IPS-15b (cell line): ENCODE measurements around the gene RASL12.

ENCODE experiments used
- H3K27me3 ChIP-seq: one replicate; pipeline ENCODE4 v1.6.1; 2013; ENCODE audit warnings: low read length; ENCODE audit not compliant: control insufficient read depth, insufficient read depth
- H3K36me3 ChIP-seq: one replicate; pipeline ENCODE4 v1.6.1; 2013; ENCODE audit warnings: low read length; ENCODE audit not compliant: control insufficient read depth, insufficient read depth
- H3K4me1 ChIP-seq: one replicate; pipeline ENCODE4 v1.6.1; 2013; ENCODE audit warnings: mild to moderate bottlenecking, low read length; ENCODE audit not compliant: control insufficient read depth, insufficient read depth
- H3K4me3 ChIP-seq: one replicate; pipeline ENCODE4 v1.5.1; 2013; ENCODE audit warnings: low read depth, low read length
- H3K9ac ChIP-seq: one replicate; pipeline ENCODE4 v1.6.1; 2013; ENCODE audit warnings: low read depth, mild to moderate bottlenecking, low read length
- H3K9me3 ChIP-seq: one replicate; pipeline ENCODE4 v1.6.1; 2013; ENCODE audit warnings: mild to moderate bottlenecking, low read length; ENCODE audit not compliant: control insufficient read depth, insufficient read depth

RASL12 gene

GRCh38 chr15:65042776-65043327, 24.9 kb downstream of the RASL12 start:
- Histone ChIP-seq H3K27me3 (no peaks in the 10 kb centered on the region), H3K4me3 (no peak overlapping the region), H3K9me3 (no peaks in the 10 kb centered on the region), H3K9ac (no peak overlapping the region), H3K36me3 (no peaks in the 10 kb centered on the region), H3K4me1 (peaks cover 3% of the 10 kb centered on the region)

GRCh38 chr15:65041787-65042186, 26.0 kb downstream of the RASL12 start:
- Histone ChIP-seq H3K4me3 (no peak overlapping the region), H3K36me3 (no peaks in the 10 kb centered on the region)

GRCh38 chr15:65040461-65040860, 27.3 kb downstream of the RASL12 start:
- Histone ChIP-seq H3K27me3 (no peaks in the 10 kb centered on the region), H3K9me3 (no peaks in the 10 kb centered on the region), H3K4me1 (peaks cover 3% of the 10 kb centered on the region), H3K4me3 (no peak overlapping the region), H3K36me3 (no peaks in the 10 kb centered on the region), H3K9ac (no peak overlapping the region)

More at GRCh38 chr15:65041787-65042186, 26.0 kb downstream of the RASL12 start:
- Histone ChIP-seq H3K4me1 (peaks cover 3% of the 10 kb centered on the region), H3K27me3 (no peaks in the 10 kb centered on the region), H3K9me3 (no peaks in the 10 kb centered on the region), H3K9ac (no peak overlapping the region)

- no peaks in the 10 kb centered on the region for H3K27me3 ChIP-seq
- H3K4me1 ChIP-seq: no peaks in the 10 kb centered on the region
- H3K4me3 ChIP-seq: no peak overlapping the region
- H3K9me3 ChIP-seq: no peaks in the 10 kb centered on the region
- H3K36me3 ChIP-seq: no peaks in the 10 kb centered on the region
- no peak overlapping the region for H3K9ac ChIP-seq
These were observed 29.0 kb downstream of the RASL12 start for GRCh38 chr15:65038836-65039235.

GRCh38 chr15:65038428-65038827, 29.4 kb downstream of the RASL12 start:
- Histone ChIP-seq H3K4me3 (no peak overlapping the region), H3K36me3 (no peaks in the 10 kb centered on the region), H3K9me3 (no peaks in the 10 kb centered on the region), H3K27me3 (no peaks in the 10 kb centered on the region), H3K9ac (no peak overlapping the region), H3K4me1 (no peaks in the 10 kb centered on the region)

- Histone ChIP-seq H3K9me3 (no peaks in the 10 kb centered on the region), H3K9ac (no peak overlapping the region), H3K4me1 (no peaks in the 10 kb centered on the region), H3K36me3 (no peaks in the 10 kb centered on the region), H3K27me3 (no peaks in the 10 kb centered on the region), H3K4me3 (no peak overlapping the region)
These were observed 30.5 kb downstream of the RASL12 start for GRCh38 chr15:65037309-65037708.

- Histone ChIP-seq H3K36me3 (no peaks in the 10 kb centered on the region), H3K27me3 (peaks cover 2% of the 10 kb centered on the region), H3K4me1 (no peaks in the 10 kb centered on the region), H3K9me3 (no peaks in the 10 kb centered on the region), H3K4me3 (no peak overlapping the region), H3K9ac (no peak overlapping the region)
These were observed 33.1 kb downstream of the RASL12 start for GRCh38 chr15:65034719-65035118.

GRCh38 chr15:65033659-65034269, 34.0 kb downstream of the RASL12 start:
- Histone ChIP-seq H3K9ac (no peak overlapping the region), H3K4me3 (no peak overlapping the region), H3K4me1 (no peaks in the 10 kb centered on the region), H3K27me3 (peaks cover 2% of the 10 kb centered on the region), H3K9me3 (no peaks in the 10 kb centered on the region), H3K36me3 (no peaks in the 10 kb centered on the region)

GRCh38 chr15:65032801-65033537, 34.8 kb downstream of the RASL12 start:
- H3K4me3 ChIP-seq: no peak overlapping the region
- peaks cover 2% of the 10 kb centered on the region for H3K27me3 ChIP-seq
- H3K9ac ChIP-seq: no peak overlapping the region
- H3K9me3 ChIP-seq: no peaks in the 10 kb centered on the region
- no peaks in the 10 kb centered on the region for H3K4me1 ChIP-seq
- H3K36me3 ChIP-seq: no peaks in the 10 kb centered on the region

- Histone ChIP-seq H3K9me3 (no peaks in the 10 kb centered on the region), H3K27me3 (peaks cover 2% of the 10 kb centered on the region), H3K4me3 (peak overlapping the region; percentile 91)
These were observed 38.0 kb downstream of the RASL12 start for GRCh38 chr15:65029736-65030208.

GRCh38 chr15:65028921-65029735, 38.7 kb downstream of the RASL12 start, which contains the start of gene MTFMT:
Gene MTFMT, minus strand, starts transcription at chr15:65029639. Its CDS starts 26 bp downstream, at chr15:65029613.
- Histone ChIP-seq H3K4me3 (peak within 1 kb of the TSS; percentile 91), H3K36me3 (no peaks in the 10 kb centered on the region), H3K9ac (peak within 1 kb of the TSS; percentile 87), H3K9me3 (no peaks in the 10 kb centered on the region), H3K27me3 (peaks cover 2% of the 10 kb centered on the region), H3K4me1 (no peaks in the 10 kb centered on the region)

More at GRCh38 chr15:65029736-65030208, 38.0 kb downstream of the RASL12 start:
- Histone ChIP-seq H3K36me3 (no peaks in the 10 kb centered on the region), H3K4me1 (no peaks in the 10 kb centered on the region), H3K9ac (no peak overlapping the region)
